Measurements from ENCODE around the gene IFI6. TPM values are rescaled to one million over a fixed set of nuclear protein-coding genes. Genes with fewer than 3 reads are reported as not detected.
"Not testable (repeated sequence)": the region's sequence is repeated elsewhere in the genome, so short reads cannot be mapped to it uniquely, and the experiment has no call there.

Gene IFI6
- total and polyA plus RNA-seq, 7 donors = 9.0 to 245 (median 51.5) TPM

DNA sequence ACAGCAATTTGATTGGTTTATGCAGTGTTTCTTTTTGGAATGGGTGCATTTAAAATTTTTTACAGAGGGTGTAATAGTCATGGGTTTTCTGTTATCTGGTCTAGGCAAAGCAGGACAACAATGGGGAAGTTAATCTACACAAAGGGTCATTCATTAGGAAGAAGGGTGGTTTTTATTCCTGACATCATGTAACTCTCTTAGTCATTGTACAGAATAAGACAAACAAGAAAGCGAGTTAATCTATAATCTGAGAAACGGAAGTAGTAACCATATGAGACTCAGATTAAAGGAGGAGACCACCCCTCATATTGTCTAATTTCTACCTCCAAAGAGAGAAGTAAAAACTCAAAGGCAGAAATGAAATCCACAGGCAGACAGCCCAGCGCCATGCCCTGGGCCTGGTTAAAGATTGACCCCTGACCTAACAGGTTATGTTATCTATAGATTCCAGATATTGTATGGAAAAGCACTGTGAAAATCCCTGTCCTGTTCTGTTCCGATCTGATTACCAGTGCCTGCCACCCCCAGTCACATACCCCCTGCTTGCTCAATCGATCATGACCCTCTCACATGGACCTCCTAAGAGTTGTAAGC, 10.5 kb upstream of the IFI6 start:
- H3K27me3 ChIP-seq = no peaks in the 10 kb centered on the region
- no peak overlapping the region for H3K27ac ChIP-seq
- H3K9me3 ChIP-seq = peaks cover 0 to 10% (median 8%) of the 10 kb centered on the region in 4 donors
- TF ChIP-seq POLR2AphosphoS5 (IDR thresholded peaks at IDR 0.05) (no peak), EP300 (IDR thresholded peaks at IDR 0.05) (no peak), CTCF (IDR thresholded peaks at IDR 0.05) (no peak), POLR2A (IDR thresholded peaks at IDR 0.05) (no peak)
- 44 to 78% methylated on average over 5 of the region's 5 CpGs for WGBS, 2 donors
- DNase-seq = no peak
- H3K4me3 ChIP-seq = no peak overlapping the region
- no peaks in the 10 kb centered on the region for H3K36me3 ChIP-seq
- H3K4me1 ChIP-seq = no peaks in the 10 kb centered on the region
- intact Hi-C loops (cut with DNase I) = no loop called here

GRCh38 chr1:27681580-27681979, 9.6 kb upstream of the IFI6 start:
- H3K4me3 ChIP-seq; intact Hi-C loops (cut with DNase I); H3K36me3 ChIP-seq; H3K27me3 ChIP-seq; H3K4me1 ChIP-seq; DNase-seq; H3K27ac ChIP-seq: not testable (repeated sequence)
- peaks cover 0 to 10% (median 8%) of the 10 kb centered on the region in 4 donors for H3K9me3 ChIP-seq
- WGBS, 2 donors = 97 to 98% methylated on average over 4 of the region's 4 CpGs

DNA sequence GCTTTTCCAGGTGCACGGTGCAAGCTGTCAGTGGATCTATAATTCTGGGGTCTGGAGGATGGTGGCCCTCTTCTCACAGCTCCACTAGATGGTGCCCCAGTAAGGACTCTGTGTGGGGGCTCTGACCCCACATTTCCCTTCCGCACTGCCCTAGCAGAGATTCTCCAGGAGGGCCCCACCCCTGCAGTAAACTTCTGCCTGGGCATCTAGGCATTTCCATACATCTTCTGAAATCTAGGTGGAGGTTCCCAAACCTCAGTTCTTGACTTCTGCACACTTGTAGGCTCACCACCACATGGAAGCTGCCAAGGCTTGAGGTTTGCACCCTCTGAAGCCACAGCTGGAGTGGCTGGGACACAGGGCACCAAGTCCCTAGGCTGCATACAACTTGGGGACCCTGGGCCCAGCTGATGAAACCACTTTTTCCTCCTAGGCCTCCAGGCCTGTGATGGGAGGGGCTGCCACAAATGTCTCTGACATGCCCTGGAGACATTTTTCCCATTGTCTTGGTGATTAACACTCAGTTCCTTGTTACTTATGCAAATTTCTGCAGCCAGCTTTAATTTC, 8.3 kb upstream of the IFI6 start:
- H3K36me3 ChIP-seq; H3K4me3 ChIP-seq; H3K27me3 ChIP-seq; H3K27ac ChIP-seq; intact Hi-C loops (cut with DNase I); H3K4me1 ChIP-seq; DNase-seq: not testable (repeated sequence)
- H3K9me3 ChIP-seq = peaks cover 0 to 10% (median 8%) of the 10 kb centered on the region in 4 donors
- WGBS, 2 donors = 96 to 99% methylated on average over 2 of the region's 2 CpGs

DNA sequence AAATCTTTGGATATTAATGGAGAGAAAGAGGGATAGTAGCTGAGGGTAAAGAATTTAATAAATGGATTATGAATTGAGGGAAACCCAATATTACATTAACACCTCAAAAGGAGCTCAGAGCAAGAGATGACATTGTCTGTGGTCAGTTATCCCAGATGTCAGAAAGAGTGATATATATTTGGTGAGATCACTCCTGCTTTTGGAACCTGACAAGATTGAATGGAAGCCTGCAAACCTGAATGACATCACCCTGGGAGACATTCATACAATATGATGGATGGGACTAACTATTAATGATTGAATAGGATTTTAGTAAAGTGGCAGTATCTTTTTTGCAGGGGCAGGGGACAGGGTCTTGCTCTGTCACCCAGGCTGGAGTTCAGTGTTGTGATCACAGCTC, 6.8 kb upstream of the IFI6 start:
- intact Hi-C loops (cut with DNase I) = no loop called here
- H3K9me3 ChIP-seq = peaks cover 0 to 10% (median 8%) of the 10 kb centered on the region in 4 donors
- H3K4me1 ChIP-seq = no peaks in the 10 kb centered on the region
- no peak overlapping the region for H3K4me3 ChIP-seq
- H3K27ac ChIP-seq = no peak overlapping the region
- no peaks in the 10 kb centered on the region for H3K36me3 ChIP-seq
- TF ChIP-seq POLR2A (IDR thresholded peaks at IDR 0.05) (no peak), POLR2AphosphoS5 (IDR thresholded peaks at IDR 0.05) (no peak), CTCF (IDR thresholded peaks at IDR 0.05) (no peak)
- no peaks in the 10 kb centered on the region for H3K27me3 ChIP-seq
- DNase-seq = no peak

DNA sequence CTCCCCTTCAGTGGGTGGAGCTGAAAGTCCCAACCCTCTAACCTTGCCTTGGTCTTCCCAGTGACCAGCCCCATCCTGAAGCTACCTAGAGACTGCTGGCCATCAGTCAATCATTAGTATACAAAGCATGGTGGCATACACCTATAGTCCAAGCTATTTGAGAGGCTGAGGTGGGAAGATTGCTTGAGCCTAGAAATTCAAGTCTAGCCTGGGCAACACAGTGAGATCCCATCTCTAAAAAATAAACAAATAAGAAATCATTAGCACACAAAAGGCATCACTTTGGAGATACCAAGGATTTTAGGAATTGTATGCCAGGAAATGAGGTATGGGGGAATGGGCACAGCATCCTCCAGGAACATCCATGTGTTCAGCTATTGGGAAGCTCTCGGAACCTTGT, 4.4 kb upstream of the IFI6 start:
- H3K9me3 ChIP-seq = peaks cover 0 to 5% (median 3%) of the 10 kb centered on the region in 4 donors
- intact Hi-C loops (cut with DNase I) = no loop called here
- 96 to 98% methylated on average over 1 of the region's 1 CpG for WGBS, 2 donors

More for the DNA sequence above, 4.4 kb upstream of the IFI6 start:
- no peaks in the 10 kb centered on the region for H3K36me3 ChIP-seq
- no peak for TF ChIP-seq EP300 (IDR thresholded peaks at IDR 0.05)
- no peak for TF ChIP-seq POLR2A (IDR thresholded peaks at IDR 0.05)
- TF ChIP-seq POLR2AphosphoS5 (IDR thresholded peaks at IDR 0.05) = no peak
- no peak for TF ChIP-seq CTCF (IDR thresholded peaks at IDR 0.05)
- no peaks in the 10 kb centered on the region for H3K27me3 ChIP-seq
- peaks cover 0 to 15% (median 13%) of the 10 kb centered on the region in 4 donors for H3K4me1 ChIP-seq
- H3K4me3 ChIP-seq = no peak overlapping the region
- no peak for DNase-seq
- H3K27ac ChIP-seq = no peak overlapping the region

All from sigmoid colon (tissue), 7 donors.